ENCODE measurements around the gene RAD51B. TPM values are rescaled to one million over a fixed set of nuclear protein-coding genes. Genes with fewer than 3 reads are reported as not detected.

The RAD51B gene
- total RNA-seq, 2 donors from 2014 or later = 9.3 to 12.1 TPM

DNA sequence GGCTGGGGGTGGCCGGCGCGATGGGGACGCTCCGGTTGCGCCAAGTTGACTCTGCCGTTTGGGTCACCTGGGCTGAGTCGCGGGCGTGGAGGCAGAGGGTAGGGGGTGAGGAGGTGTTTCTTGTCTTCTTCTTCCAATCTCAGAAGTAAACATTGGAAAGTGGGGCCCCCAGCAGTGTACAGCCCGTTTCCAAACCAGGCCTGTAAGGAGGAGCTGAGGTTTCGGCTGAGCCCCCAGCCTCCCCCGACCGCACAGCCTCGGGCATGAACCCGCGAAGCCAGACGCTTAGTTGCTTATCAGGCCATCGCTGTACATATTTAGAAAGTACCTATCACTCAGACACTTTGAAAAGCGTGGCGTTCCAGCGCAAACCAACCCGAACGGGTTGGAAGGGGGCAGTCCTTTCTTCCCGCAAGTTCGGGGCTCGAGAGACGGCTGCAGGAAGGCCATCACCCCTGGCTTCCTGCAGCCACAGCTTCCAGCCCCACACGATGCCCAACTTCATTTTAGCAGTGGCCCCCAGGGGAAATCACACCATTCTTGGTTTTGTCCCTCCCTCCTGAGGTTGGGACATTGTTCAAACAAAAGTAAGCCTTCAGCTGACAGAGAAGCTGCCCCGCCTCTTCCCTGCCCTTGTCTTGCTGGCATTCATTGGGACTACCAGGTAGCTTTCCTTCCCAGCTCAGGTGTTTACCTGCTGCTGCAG is 809.2 kb downstream of the RAD51B start:
- Histone ChIP-seq H3K36me3 (no peaks in the 10 kb centered on the region), H3K9me3 (no peaks in the 10 kb centered on the region), H3K4me3 (peak overlapping the region; percentile 53), H3K4me1 (ENCODE audit: control insufficient read depth in 1 of 2, low read depth in 2 of 2) (peaks cover 14 to 59% of the 10 kb centered on the region in 2 donors), H3K27ac (no peak overlapping the region), H3K27me3 (replicated peaks; ENCODE audit: insufficient read depth) (no peaks in the 10 kb centered on the region)
- ATAC-seq (ENCODE audit: insufficient number of reproducible peaks, low FRiP score, low read depth) (no peak), DNase-seq (ENCODE audit: low spot score) (no peak)
- no peak for TF ChIP-seq CTCF (IDR thresholded peaks at IDR 0.05)

DNA sequence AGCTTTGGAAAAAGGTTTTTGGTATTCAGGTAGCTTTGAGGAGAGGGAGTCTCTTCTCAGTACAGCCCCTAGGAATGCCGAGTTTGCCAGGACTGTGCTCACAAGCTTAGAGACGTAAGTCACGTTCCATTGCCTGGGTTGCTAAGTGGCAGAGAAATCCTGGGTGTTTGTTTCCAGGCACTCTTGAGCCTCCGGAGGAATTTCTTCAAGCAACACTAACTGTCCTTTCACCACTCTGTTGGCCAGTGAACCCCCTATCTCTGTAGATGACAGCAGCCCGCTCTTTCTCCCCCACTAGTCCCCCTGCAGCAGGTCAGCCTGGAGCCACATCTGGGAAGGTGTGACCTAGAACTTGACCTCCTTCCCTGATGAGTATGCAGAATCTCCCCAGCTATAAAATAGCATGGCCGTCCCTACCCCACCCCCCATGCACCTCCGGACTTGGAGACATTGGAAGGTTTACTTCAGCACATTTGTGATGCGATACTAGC is 810.5 kb downstream of the RAD51B start:
- H3K4me3 ChIP-seq = no peak overlapping the region
- no peaks in the 10 kb centered on the region for H3K36me3 ChIP-seq
- H3K4me1 ChIP-seq (ENCODE audit: control insufficient read depth in 1 of 2, low read depth in 2 of 2) = peaks cover 14 to 62% of the 10 kb centered on the region in 2 donors
- H3K27me3 ChIP-seq (replicated peaks; ENCODE audit: insufficient read depth) = no peaks in the 10 kb centered on the region
- H3K27ac ChIP-seq = peak overlapping the region in 1 of 2 donors; percentile 41
- DNase-seq (ENCODE audit: low spot score) (no peak), ATAC-seq (ENCODE audit: insufficient number of reproducible peaks, low FRiP score, low read depth) (no peak)
- no peak for TF ChIP-seq CTCF (IDR thresholded peaks at IDR 0.05)
- no peaks in the 10 kb centered on the region for H3K9me3 ChIP-seq

- DNase-seq (ENCODE audit: low spot score) (no peak), ATAC-seq (ENCODE audit: insufficient number of reproducible peaks, low FRiP score, low read depth) (no peak)
- H3K4me1 ChIP-seq (ENCODE audit: control insufficient read depth in 1 of 2, low read depth in 2 of 2) = peaks cover 14 to 62% of the 10 kb centered on the region in 2 donors
- H3K9me3 ChIP-seq = no peaks in the 10 kb centered on the region
- peak overlapping the region; percentile 5 to 41 for H3K27ac ChIP-seq
- no peak for TF ChIP-seq CTCF (IDR thresholded peaks at IDR 0.05)
- H3K27me3 ChIP-seq (replicated peaks; ENCODE audit: insufficient read depth) = no peaks in the 10 kb centered on the region
- no peaks in the 10 kb centered on the region for H3K36me3 ChIP-seq
- no peak overlapping the region for H3K4me3 ChIP-seq
These were observed 811.2 kb downstream of the RAD51B start for GRCh38 chr14:68630611-68631393.

GRCh38 chr14:68631394-68632053 is 811.9 kb downstream of the RAD51B start:
- TF ChIP-seq CTCF (IDR thresholded peaks at IDR 0.05) = no peak
- Histone ChIP-seq H3K4me1 (ENCODE audit: control insufficient read depth in 1 of 2, low read depth in 2 of 2) (peaks cover 14 to 57% of the 10 kb centered on the region in 2 donors), H3K27ac (peak overlapping the region; percentile 41 to 59), H3K27me3 (replicated peaks; ENCODE audit: insufficient read depth) (no peaks in the 10 kb centered on the region), H3K4me3 (no peak overlapping the region), H3K9me3 (no peaks in the 10 kb centered on the region), H3K36me3 (no peaks in the 10 kb centered on the region)
- ATAC-seq (ENCODE audit: insufficient number of reproducible peaks, low FRiP score, low read depth) (no peak), DNase-seq (ENCODE audit: low spot score) (no peak)

Measured in thoracic aorta (tissue), 2 donors.